SKM-1 (cell line): ENCODE measurements around the gene SH3BGRL3.
"Not testable (repeated sequence)": the region's sequence is repeated elsewhere in the genome, so short reads cannot be mapped to it uniquely, and the experiment has no call there.

Experiments used
- DNase-seq: peaks from one replicate; lab custom pipeline; 2025; ENCODE audit not compliant: unreplicated experiment; lab: John Stamatoyannopoulos, UW

The SH3BGRL3 gene

GRCh38 chr1:26315874-26316850 is 36.3 kb downstream of the SH3BGRL3 start:
- no peak for DNase-seq

- DNase-seq, result no peak
Measured at GRCh38 chr1:26317146-26317545, 37.3 kb downstream of the SH3BGRL3 start.

- no peak for DNase-seq
Measured at GRCh38 chr1:26317612-26318337, 37.9 kb downstream of the SH3BGRL3 start, which contains the start of gene CD52. CD52 (plus strand) TSS chr1:26317958; CDS start chr1:26318018, 60 bp downstream.

GRCh38 chr1:26318338-26319064 is 38.6 kb downstream of the SH3BGRL3 start:
- no peak for DNase-seq

GRCh38 chr1:26320896-26321295 is 41.0 kb downstream of the SH3BGRL3 start:
- DNase-seq, result no peak

- DNase-seq, result peak; percentile 71
Measured at GRCh38 chr1:26321315-26322041, 41.6 kb downstream of the SH3BGRL3 start.

GRCh38 chr1:26322042-26322331 is 42.1 kb downstream of the SH3BGRL3 start:
- no peak for DNase-seq

- no peak for DNase-seq
Measured at GRCh38 chr1:26323382-26323781, 43.5 kb downstream of the SH3BGRL3 start.

GRCh38 chr1:26324550-26324949 is 44.7 kb downstream of the SH3BGRL3 start:
- DNase-seq, result no peak

GRCh38 chr1:26327956-26328362 is 48.1 kb downstream of the SH3BGRL3 start:
- DNase-seq, result no peak

GRCh38 chr1:26328597-26328996 is 48.7 kb downstream of the SH3BGRL3 start:
- DNase-seq, result no peak

GRCh38 chr1:26329380-26329779 is 49.5 kb downstream of the SH3BGRL3 start:
- DNase-seq, result not testable (repeated sequence)

- no peak for DNase-seq
Measured at GRCh38 chr1:26330276-26330675, 50.4 kb downstream of the SH3BGRL3 start.
